Erythroblast (primary cell): ENCODE data around the gene IFITM1.

Experiments
- DNase-seq, 2 experiments: peaks; one replicate each; lab custom pipeline; 2025; lab: John Stamatoyannopoulos, UW
- GATA1 ChIP-seq: IDR thresholded peaks from 2 replicates; pipeline ENCODE4 v1.6.1; 2011; ENCODE audit warnings: low read depth, mild to moderate bottlenecking, control low read depth, low read length, moderate library complexity
- POLR2A ChIP-seq: IDR thresholded peaks from 2 replicates; pipeline ENCODE4 v1.6.1; 2011; ENCODE audit warnings: mild to moderate bottlenecking, low read length

The IFITM1 gene

DNA sequence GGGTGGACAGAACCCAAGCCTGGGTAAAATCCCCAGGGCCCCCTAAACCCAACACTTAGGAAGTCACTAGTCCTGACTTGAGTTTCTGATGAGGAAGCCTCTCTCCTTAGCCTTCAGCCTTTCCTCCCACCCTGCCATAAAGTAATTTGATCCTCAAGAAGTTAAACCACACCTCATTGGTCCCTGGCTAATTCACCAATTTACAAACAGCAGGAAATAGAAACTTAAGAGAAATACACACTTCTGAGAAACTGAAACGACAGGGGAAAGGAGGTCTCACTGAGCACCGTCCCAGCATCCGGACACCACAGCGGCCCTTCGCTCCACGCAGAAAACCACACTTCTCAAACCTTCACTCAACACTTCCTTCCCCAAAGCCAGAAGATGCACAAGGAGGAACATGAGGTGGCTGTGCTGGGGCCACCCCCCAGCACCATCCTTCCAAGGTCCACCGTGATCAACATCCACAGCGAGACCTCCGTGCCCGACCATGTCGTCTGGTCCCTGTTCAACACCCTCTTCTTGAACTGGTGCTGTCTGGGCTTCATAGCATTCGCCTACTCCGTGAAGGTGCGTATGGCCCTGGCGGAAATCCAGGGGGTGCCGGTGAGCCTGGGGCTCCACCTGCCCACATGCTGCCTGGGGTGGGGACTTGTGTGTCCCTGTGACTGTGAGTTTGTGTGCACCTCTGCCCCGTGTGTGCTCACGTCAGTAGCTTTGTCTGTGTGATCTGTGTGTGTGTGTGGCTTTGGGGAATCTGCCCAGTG is at the start of gene IFITM1:
TSS of gene IFITM1 (plus strand) at position 254 of the 767 bp plus-strand sequence. CDS start at position 385, 131 bp downstream.
- TF ChIP-seq POLR2A (peak; percentile 44), GATA1 (no peak)
- no peak for DNase-seq

DNA sequence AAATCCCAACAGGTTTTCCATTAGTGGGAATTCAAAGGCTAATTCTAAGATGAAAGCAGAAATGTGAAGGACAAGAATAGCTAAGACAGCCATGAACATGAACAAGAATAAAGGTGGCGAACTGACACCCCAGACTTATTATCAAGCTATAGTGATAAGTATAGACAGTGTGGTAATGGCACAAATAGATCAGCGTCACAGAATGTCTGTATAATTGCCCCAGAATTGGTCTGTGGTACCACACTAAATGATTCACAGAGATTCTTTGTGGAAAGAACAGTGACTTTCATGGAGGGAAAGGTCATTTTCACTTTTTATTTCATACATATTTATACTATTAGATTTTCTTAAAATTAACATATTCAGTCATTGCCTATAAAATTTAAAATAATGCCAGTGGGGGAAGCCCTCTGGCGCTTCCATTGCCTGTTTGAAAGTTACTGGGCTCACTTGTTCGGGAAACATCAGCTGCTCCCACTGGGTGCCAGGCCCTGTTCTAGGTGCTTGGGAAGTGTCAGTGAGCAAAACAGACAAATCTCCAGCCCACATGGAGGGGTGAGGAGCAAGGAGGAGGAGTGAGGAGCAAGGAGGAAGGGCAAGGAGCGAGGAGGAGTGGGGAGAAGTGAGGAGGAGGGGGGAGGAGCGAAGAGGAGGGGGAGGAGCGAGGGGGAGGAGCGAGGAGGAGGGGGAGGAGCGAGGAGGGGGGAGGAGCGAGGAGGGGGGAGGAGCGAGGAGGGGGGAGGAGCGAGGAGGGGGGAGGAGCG is 47.0 kb upstream of the IFITM1 start:
- no peak for DNase-seq
- no peak for TF ChIP-seq GATA1

DNA sequence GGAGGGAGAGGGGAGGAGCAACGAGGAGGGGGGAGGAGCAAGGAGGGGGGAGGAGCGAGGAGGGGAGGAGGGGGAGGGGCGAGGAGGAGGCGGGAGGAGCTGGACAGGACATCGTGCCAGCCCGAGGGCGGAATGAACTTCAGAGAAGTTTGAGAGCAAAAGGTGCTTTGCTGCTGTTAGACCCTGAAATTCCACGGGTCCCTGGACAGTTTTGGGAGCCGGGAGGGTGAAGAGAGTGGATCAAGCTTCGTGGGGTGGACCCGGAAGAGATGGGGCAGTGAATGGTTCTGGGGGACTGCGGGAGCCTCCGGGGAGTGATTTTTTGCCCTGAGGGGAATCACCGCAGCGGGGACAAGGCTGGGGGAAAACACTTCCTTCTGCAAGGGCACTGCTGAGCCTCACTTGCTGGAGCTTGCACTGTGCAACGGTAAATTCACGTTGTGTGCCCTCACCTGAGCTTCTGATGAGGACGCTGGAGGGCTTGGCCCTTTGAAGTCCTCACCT is 46.3 kb upstream of the IFITM1 start:
- TF ChIP-seq GATA1, result no peak
- TF ChIP-seq POLR2A, result peak; percentile 10
- peak; percentile 64 to 74 for DNase-seq

DNA sequence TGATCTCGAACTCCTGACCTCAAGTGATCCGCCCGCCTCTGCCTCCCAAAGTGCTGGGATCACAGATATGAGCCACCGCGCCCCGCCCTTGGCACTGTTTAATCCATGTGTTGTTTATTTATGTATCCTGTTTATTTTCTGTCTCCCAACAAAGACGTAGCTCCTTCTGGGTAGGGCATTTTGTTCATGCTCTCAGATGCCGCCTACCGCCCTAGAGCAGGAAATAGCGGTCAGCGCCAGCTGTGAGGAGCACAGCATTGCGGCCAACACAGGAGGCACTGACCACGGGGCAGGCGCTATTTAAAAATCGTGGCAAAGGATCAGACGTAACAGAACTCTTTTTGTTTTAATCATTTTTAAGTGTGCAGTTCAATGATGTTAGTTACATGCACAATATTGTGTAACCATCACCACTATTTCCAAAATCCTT is 45.1 kb upstream of the IFITM1 start:
- DNase-seq, result peak; percentile 86

DNA sequence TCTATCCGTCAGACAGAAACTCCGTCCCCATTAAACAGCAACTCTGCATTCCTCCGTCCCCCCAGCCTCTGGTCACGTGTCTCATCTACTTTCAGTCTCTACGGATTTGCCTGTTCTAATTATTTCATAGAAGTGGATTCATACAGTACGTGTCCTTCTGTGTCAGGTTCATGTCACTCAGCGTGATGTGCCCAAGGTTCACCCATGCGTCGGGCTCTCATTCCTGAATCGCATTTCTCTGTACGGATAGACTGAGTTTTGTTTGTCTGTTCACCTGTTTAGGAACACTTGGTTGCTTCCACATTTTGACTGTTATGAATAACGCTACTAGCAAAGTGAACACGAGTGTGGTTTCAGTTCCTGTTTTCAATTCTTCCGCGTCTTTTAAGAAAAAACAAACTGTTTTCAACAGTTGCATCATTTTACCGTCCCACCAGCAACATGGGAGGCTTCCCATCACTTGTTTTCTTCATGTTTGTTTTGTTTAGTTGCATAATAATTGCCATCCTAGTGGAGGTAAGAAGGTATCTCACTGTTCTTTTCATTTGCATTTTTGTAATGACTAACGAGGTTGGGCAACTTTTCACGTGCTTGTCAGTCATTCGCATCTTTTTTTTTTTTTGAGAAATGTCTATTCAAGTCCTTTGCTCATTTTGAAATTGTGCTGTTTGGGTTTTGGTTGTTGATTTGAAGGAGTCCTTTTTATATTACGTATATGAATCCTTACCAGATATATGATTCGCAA is 44.5 kb upstream of the IFITM1 start:
- no peak for TF ChIP-seq GATA1
- peak; percentile 59 for TF ChIP-seq POLR2A
- peak; percentile 74 to 86 for DNase-seq

DNA sequence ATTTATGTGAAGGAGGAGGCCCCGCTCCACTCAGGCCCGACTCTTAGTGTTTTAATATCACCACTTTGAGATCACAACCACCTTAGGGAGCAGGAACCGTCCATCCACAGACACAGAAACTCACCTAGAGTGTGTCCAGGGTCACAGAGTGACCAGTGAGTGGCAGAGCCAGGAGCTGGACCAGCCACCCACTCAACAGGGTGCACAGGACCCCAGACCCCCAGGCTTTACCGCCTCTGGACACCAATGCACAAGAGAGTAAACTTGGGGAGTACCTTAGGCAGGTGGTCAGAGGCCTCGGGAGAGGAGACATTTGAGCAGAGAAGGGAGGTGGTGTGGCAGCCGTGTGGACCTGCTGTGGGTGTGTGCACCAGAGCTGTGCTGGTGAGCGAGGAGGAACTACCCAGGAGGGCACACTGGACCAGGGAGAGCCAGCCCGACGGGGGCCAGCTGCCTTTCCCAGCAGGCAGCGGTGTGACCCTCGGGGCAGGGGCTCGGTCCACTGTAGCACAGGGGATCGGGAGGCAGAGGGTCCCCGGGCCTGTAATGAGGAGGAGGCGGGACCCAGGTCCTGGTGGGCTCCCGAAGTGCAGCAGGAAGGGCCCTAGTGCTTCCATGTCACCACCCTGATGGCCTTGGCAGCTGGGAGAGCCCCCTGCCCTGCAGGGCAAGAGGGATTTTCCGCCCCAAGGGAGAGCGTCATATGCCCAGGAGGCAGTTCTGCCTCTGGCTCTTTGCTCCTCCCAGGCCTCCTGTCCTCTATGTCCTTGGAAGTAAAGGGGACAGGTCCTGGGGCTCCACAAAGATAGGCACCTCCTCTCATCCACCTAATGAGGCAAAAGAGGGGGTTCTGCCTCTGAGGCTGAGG is 43.2 kb upstream of the IFITM1 start:
- no peak for DNase-seq
- TF ChIP-seq GATA1, result no peak
- TF ChIP-seq POLR2A, result no peak

DNA sequence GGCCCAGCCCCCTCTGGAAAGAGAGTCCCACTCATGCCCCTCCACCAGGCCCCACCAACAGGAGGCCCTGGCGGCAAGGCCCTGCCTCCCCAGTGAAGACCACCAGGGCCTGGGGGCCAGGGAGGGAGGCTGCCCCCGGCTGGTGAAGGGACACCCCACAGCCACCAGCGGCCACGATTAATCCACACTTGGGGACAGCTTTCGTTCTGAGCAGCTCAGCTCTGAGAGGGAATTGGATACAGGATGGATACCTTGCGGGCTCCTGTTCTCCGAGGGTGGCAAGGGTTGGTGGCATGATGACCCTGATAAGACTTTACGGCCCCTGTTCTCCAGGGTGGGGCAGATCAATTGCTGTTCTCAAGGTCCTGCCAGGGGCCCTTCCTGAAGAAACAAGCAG is 42.5 kb upstream of the IFITM1 start:
- DNase-seq, result no peak
- TF ChIP-seq GATA1 (no peak), POLR2A (no peak)

DNA sequence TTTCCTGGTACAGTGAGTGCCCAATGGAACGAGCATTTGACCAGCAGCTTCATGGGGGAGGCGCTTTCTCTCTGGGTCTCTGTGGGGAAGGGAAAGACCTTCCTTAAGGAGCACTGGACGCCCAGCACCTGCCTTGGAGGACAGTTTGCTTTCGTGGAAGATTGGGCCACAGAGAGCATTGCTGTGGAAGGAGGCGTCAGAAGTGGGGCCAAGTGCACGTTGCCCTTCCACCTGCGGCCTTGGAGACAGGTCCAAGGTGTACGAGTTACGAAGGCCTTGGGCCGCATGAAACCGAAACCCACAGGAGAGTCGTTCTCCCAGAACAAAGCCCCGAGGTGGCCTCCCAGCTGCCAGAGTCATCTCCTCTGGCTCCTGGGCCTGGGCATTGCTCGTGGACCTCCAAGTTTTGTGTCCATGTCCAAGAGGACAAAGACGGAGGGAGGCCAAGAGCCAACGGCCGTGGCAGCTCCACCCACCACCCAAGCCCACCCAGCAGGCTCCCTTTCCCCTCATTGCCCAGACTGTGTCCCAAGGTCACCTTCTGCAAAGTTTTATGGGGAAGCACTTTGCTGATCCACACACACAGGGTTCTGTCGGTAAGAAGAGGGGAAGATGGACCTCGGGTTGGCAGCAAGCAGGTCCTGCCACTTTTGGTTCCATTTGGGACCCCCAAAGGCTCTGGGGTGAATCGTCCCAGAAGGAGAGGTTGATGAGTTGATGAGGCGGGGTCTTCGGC is 41.5 kb upstream of the IFITM1 start:
- no peak for DNase-seq
- no peak for TF ChIP-seq GATA1
- TF ChIP-seq POLR2A, result no peak

DNA sequence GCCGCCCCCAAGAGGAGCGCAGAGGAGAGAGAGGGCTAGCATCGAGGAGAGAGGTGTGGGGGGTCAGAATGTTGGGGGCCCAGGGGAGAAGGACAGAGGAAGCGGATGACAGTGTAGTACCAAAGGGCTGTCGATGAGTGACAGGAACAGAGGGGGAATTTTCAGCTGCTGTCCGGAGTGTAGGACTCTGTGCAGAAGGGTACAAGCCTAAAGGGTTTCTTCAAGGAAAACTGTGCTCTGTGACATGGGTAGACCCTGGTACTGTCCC is 41.0 kb upstream of the IFITM1 start:
- TF ChIP-seq GATA1, result no peak
- no peak for TF ChIP-seq POLR2A
- DNase-seq, result no peak

DNA sequence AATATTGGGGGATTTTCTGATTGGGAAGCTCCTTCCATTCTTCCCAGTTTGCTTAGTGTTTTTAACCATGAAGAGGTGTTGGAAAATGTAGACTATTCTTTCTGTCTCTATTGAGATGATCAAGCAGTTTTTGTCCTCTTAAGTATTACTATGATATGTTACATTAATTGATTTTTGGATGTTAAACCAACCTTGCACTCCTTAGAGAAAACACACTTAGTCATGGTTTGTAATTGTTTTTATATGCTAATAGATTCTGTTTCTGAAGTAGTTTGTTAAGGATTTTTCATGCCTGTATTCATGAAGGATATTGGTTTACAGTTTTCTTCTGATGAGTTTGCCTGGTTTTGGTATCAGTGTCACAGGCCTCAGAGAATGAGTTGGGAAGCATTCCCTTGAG is 37.6 kb upstream of the IFITM1 start:
- no peak for TF ChIP-seq POLR2A
- no peak for TF ChIP-seq GATA1
- no peak for DNase-seq

DNA sequence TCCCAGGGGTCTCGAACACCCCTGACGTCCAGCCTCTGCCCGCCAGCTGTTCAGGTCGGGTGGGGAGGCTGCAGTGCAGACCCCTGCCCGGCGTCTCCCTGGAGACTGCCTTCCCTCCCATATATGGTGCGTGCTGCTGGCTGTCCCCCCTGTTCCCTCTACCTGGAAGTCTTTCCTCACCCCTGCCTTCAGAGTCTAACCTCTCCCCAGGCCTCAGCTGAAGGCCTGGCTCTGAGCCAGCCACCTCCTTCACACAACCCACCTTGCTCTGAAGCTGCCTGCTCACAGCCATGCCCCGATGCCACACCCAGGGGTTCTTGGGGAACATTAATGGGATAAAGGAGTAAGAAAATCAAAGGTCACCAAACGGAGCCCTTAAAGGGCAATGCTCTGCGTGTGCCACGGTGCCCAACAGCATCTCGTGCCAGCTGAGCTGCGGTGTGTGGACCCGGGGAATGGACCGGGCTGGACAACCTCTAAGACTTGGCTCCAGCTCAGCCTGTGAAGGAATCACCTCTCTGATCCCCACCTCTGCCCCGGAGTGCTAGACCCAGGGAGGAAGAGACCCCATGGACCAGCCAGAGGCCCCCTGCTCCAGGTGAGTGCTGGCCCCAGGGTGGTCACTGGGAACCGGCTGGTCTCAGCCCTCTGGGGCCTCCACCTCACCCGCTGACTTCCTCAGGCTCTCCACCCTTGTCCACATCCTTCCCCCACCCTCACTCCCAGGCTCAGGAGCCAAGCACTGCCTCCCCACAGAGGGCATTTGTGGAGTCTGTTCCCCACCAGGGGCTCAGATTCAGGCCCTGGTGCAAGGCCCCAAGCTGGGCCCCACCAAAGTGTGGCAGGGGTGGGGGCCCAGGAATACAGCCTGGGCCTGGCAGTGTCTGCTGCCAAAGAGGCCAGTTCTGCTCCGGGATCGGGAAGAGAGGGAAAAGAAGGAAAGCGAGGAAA is 35.6 kb upstream of the IFITM1 start, which contains the start of gene NLRP6:
TSS of gene NLRP6 (plus strand) at position 407 of the 951 bp plus-strand sequence. CDS start at position 570, 163 bp downstream.
- TF ChIP-seq GATA1 (no peak), POLR2A (no peak)
- DNase-seq, result no peak

DNA sequence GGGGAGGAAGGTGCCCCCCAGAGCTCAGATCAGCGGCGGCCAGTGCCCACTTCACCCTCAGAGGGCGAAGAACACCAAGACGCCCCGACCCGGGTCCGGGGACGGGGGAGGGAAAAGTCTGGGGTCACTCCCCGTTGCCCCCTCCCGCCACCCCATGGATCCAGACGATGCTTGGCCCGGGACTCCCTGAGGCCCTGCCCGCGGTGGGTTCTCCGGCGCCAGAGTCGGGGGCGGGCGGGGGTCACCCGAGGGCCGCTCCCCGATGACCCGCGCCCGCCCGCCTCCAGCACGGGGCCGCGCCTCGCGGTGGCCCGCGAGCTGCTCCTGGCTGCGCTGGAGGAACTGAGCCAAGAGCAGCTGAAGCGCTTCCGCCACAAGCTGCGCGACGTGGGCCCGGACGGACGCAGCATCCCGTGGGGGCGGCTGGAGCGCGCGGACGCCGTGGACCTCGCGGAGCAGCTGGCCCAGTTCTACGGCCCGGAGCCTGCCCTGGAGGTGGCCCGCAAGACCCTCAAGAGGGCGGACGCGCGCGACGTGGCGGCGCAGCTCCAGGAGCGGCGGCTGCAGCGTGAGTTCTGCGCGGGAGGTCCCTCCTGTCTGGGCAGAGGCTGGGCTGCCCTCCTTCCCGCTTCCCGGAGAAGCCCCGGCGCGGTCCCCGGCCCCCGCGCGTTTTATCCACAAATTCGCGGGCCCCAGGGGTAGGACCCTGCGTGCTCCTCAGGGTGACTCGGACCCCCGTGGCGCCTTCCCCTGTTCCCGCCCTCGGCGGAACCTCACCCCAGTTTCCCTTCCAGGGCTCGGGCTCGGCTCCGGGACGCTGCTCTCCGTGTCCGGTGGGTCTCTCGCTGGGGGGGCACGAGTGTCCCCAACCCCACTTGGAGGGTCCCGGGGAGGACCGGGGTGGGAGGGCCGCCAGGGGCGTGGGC is 34.5 kb upstream of the IFITM1 start:
- no peak for DNase-seq
- TF ChIP-seq POLR2A (no peak), GATA1 (no peak)
